HL-60 (cell line): Measurements from ENCODE around the gene CHDH.

Experiments used
- CTCF ChIP-seq: IDR thresholded peaks from one replicate; pipeline ENCODE4 v1.5.1; 2011; ENCODE audit warnings: low read length, control low read depth, inconsistent platforms; ENCODE audit not compliant: insufficient read depth
- REST ChIP-seq: IDR thresholded peaks from 2 replicates; pipeline ENCODE4 v1.6.1; 2012; ENCODE audit warnings: low read depth; ENCODE audit not compliant: insufficient replicate concordance
- SPI1 ChIP-seq: IDR thresholded peaks from 2 replicates; pipeline ENCODE4 v1.6.1; 2012; ENCODE audit warnings: low read depth, mild to moderate bottlenecking, borderline replicate concordance

GRCh38 chr3:53815651-53816050 is 30.6 kb downstream of the CHDH start:
- TF ChIP-seq REST (no peak), CTCF (no peak), SPI1 (no peak)
